ENCODE measurements around the gene EVL. TPM values are rescaled to one million over a fixed set of nuclear protein-coding genes. Genes with fewer than 3 reads are reported as not detected.

EVL gene
- total RNA-seq, 4 donors from 2014 or later = 22.8 to 86.4 (median 45.2) TPM

GRCh38 chr14:100031506-100032281, 33.5 kb upstream of the EVL start:
- WGBS, 2 donors (ENCODE audit: low coverage in 1 of 2) = 45 to 60% methylated on average over 6 to 7 of the region's 7 CpGs
- H3K9me3 ChIP-seq = no peaks in the 10 kb centered on the region
- in situ Hi-C loops (cut with MboI; ENCODE audit: low pct_ligation_motif_present in 1 of 4, low pct_unique_long_range_greater_than_20kb in 1 of 4, low sequenced_read_pairs in 3 of 4) (no loop called here), intact Hi-C loops (cut with DNase I; ENCODE audit: low total_unique reads) (no loop called here)
- peak overlapping the region; percentile 56 to 77 (median 63) for H3K27ac ChIP-seq
- peak; percentile 24 for DNase-seq
- peaks cover 2 to 31% (median 9%) of the 10 kb centered on the region in 4 donors for H3K4me1 ChIP-seq
- H3K36me3 ChIP-seq = no peaks in the 10 kb centered on the region
- peak overlapping the region in 1 of 4 donors; percentile 11 for H3K4me3 ChIP-seq
- peaks cover 2% of the 10 kb centered on the region for H3K27me3 ChIP-seq
- TF ChIP-seq POLR2AphosphoS5 (IDR thresholded peaks at IDR 0.05) = peak in 2 of 3 donors; percentile 46 to 59
- no peak for TF ChIP-seq CTCF (IDR thresholded peaks at IDR 0.05)

DNA sequence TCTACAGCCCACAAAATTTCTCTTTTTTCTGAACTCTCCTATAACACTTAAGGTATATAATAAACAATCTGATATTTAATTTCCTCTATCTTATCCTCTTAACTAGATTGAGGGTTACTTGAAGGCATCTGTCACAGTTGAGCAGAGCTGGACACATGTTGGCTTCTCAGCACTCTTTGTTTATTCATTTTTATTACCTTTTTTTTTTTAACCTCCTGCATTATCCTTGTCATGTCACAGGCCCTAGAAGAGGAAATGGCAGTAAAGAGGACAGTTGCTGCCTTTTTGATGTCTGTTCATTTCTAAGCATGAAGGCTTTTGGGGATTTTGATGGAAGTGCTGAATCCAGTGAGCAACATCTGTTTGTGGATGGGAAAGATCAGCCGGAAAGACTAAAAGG, 32.5 kb upstream of the EVL start:
- in situ Hi-C loops (cut with MboI; ENCODE audit: low pct_ligation_motif_present in 1 of 4, low pct_unique_long_range_greater_than_20kb in 1 of 4, low sequenced_read_pairs in 3 of 4) (no loop called here), intact Hi-C loops (cut with DNase I; ENCODE audit: low total_unique reads) (no loop called here)
- Histone ChIP-seq H3K36me3 (no peaks in the 10 kb centered on the region), H3K4me3 (no peak overlapping the region), H3K27me3 (peaks cover 2% of the 10 kb centered on the region), H3K4me1 (peaks cover 2 to 31% (median 9%) of the 10 kb centered on the region in 4 donors), H3K9me3 (no peaks in the 10 kb centered on the region), H3K27ac (no peak overlapping the region)
- DNase-seq = no peak
- TF ChIP-seq POLR2A (IDR thresholded peaks at IDR 0.05) = no peak
- TF ChIP-seq CTCF (IDR thresholded peaks at IDR 0.05) = no peak
- TF ChIP-seq POLR2AphosphoS5 (IDR thresholded peaks at IDR 0.05) = no peak
- no peak for TF ChIP-seq EP300 (IDR thresholded peaks at IDR 0.05; ENCODE audit: low read depth)
- WGBS, 2 donors (ENCODE audit: low coverage in 1 of 2) = 75 to 89% methylated on average over 1 of the region's 1 CpG

DNA sequence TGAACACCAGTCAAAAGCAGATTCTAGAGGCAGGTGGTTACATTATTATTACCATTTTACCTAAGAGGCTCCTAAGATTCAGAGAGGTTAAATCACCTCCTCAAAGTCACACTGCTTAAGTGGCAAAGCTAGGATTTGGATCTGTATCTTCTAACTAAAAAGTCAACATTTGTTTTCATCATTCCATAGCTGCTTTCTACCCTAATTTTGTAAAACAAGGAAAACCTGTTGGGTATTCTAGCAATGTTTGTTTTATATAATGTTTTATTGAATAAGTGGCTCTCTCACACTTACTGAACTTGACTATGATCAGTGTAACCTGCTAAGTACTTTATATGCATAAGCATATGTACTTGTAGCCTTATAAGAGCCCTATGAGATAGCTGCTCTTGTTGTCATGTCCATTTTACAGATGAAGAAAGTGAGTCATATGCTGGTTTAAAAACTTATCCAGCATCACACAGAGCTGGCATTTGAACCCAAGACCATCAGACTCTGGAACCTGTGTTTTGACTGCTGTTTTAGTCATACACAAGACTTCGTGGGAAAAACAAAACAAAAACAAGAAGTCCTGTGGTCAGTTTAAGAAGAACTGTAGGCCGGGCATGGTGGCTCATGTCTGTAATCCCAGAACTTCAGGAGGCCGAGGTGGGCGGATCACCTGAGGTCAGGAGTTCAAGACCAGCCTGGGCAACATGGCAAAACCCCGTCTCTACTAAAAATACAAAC, 31.7 kb upstream of the EVL start:
- intact Hi-C loops (cut with DNase I; ENCODE audit: low total_unique reads) = loop anchor here (1.0 kb wide), 1 partner anchor 75 kb away; no protein-coding TSS in a partner anchor
- no peak for TF ChIP-seq CTCF (IDR thresholded peaks at IDR 0.05)
- no peak for TF ChIP-seq POLR2A (IDR thresholded peaks at IDR 0.05)
- no peak for TF ChIP-seq EP300 (IDR thresholded peaks at IDR 0.05; ENCODE audit: low read depth)
- no peak for TF ChIP-seq POLR2AphosphoS5 (IDR thresholded peaks at IDR 0.05)
- no peak for DNase-seq
- Histone ChIP-seq H3K4me3 (no peak overlapping the region), H3K27me3 (peaks cover 2% of the 10 kb centered on the region), H3K36me3 (no peaks in the 10 kb centered on the region), H3K9me3 (no peaks in the 10 kb centered on the region), H3K4me1 (peaks cover 2 to 31% (median 9%) of the 10 kb centered on the region in 4 donors), H3K27ac (no peak overlapping the region)
- in situ Hi-C loops (cut with MboI; ENCODE audit: low pct_ligation_motif_present in 1 of 4, low pct_unique_long_range_greater_than_20kb in 1 of 4, low sequenced_read_pairs in 3 of 4) = no loop called here
- WGBS, 2 donors (ENCODE audit: low coverage in 1 of 2) = 81% methylated on average over 5 of the region's 5 CpGs; no CpG with 5 or more reads in 1 of the 2 donors

- WGBS, 2 donors (ENCODE audit: low coverage in 1 of 2) = 76 to 84% methylated on average over 4 of the region's 4 CpGs
- H3K36me3 ChIP-seq = no peaks in the 10 kb centered on the region
- no peak for DNase-seq
- intact Hi-C loops (cut with DNase I; ENCODE audit: low total_unique reads) (loop anchor here (1.0 kb wide), 1 partner anchor 74 kb away; no protein-coding TSS in a partner anchor), in situ Hi-C loops (cut with MboI; ENCODE audit: low pct_ligation_motif_present in 1 of 4, low pct_unique_long_range_greater_than_20kb in 1 of 4, low sequenced_read_pairs in 3 of 4) (no loop called here)
- TF ChIP-seq POLR2AphosphoS5 (IDR thresholded peaks at IDR 0.05) = no peak
- H3K9me3 ChIP-seq = no peaks in the 10 kb centered on the region
- H3K4me3 ChIP-seq = no peak overlapping the region
- no peak overlapping the region for H3K27ac ChIP-seq
- H3K27me3 ChIP-seq = peaks cover 2% of the 10 kb centered on the region
- peaks cover 2 to 31% (median 9%) of the 10 kb centered on the region in 4 donors for H3K4me1 ChIP-seq
Measured at GRCh38 chr14:100034468-100034867, 30.8 kb upstream of the EVL start.
